CD14-positive monocyte (primary cell): ENCODE data around the gene FAM117A. TPM values are rescaled to one million over a fixed set of nuclear protein-coding genes. Genes with fewer than 3 reads are reported as not detected.

Experiments
- DNase-seq, 3 donors: peaks; one replicate each; pipeline ENCODE4 v3.0.0-alpha.2; 2011 to 2022
- H2AFZ ChIP-seq: 2 replicates; pipeline ENCODE4 v1.6.0; 2012; ENCODE audit warnings: mild to moderate bottlenecking, low read depth, low read length, inconsistent platforms; ENCODE audit not compliant: insufficient read depth, poor library complexity, severe bottlenecking
- H3K27ac ChIP-seq, 2 donors: 1 replicate in 1 of 2; 2 replicates in 1 of 2; pipeline ENCODE4 v1.5.1; 2012 to 2013; ENCODE audit warnings: low read length in 2 of 2, control low read depth in 1 of 2, inconsistent platforms in 1 of 2, low read depth in 1 of 2, mild to moderate bottlenecking in 1 of 2
- H3K27me3 ChIP-seq, 2 donors: one replicate each; pipeline versions ENCODE4 v1.6.0 to v1.6.1; 2011 to 2013; ENCODE audit warnings: low read length in 2 of 2; ENCODE audit not compliant: control insufficient read depth in 2 of 2, insufficient read depth in 2 of 2
- H3K36me3 ChIP-seq, 2 donors: replicated peaks in 1 of 2; 1 replicate in 1 of 2; 2 replicates in 1 of 2; pipeline versions ENCODE4 v1.5.1 to v1.6.1; 2012 to 2013; ENCODE audit warnings: low read length in 2 of 2, control low read depth in 1 of 2, inconsistent platforms in 1 of 2, mild to moderate bottlenecking in 1 of 2; ENCODE audit not compliant: insufficient read depth in 2 of 2, control insufficient read depth in 1 of 2
- H3K4me1 ChIP-seq, 2 donors: 1 replicate in 1 of 2; 2 replicates in 1 of 2; pipeline versions ENCODE4 v1.5.1 to v1.6.1; 2012 to 2013; ENCODE audit warnings: low read length in 2 of 2, control low read depth in 1 of 2, inconsistent platforms in 1 of 2, mild to moderate bottlenecking in 1 of 2, moderate library complexity in 1 of 2; ENCODE audit not compliant: insufficient read depth in 2 of 2, control insufficient read depth in 1 of 2
- H3K4me2 ChIP-seq: replicated peaks from 2 replicates; pipeline ENCODE3; 2012; ENCODE audit warnings: low read length, moderate library complexity, mild to moderate bottlenecking; ENCODE audit not compliant: poor library complexity, severe bottlenecking; ENCODE audit errors: extremely low read depth
- H3K4me3 ChIP-seq, 3 experiments: fragments of 200-600 bp in 1 of 3; sonication (generic) in 1 of 3; replicated peaks in 1 of 3; 1 replicate in 2 of 3; 2 replicates in 1 of 3; pipeline ENCODE4 v1.5.1; 2011 to 2013; ENCODE audit warnings: low read length in 3 of 3, mild to moderate bottlenecking in 3 of 3, control low read depth in 2 of 3, low read depth in 2 of 3, inconsistent platforms in 1 of 3, moderate library complexity in 1 of 3
- H3K79me2 ChIP-seq: 2 replicates; pipeline ENCODE4 v1.6.0; 2012; ENCODE audit warnings: mild to moderate bottlenecking, control low read depth, inconsistent platforms, low read length, moderate library complexity; ENCODE audit not compliant: insufficient read depth
- H3K9ac ChIP-seq: 2 replicates; pipeline ENCODE4 v1.6.0; 2017; ENCODE audit warnings: low read length, mild to moderate bottlenecking; ENCODE audit not compliant: insufficient read depth, poor library complexity, severe bottlenecking
- H3K9me3 ChIP-seq, 2 donors: replicated peaks in 1 of 2; 1 replicate in 1 of 2; 2 replicates in 1 of 2; pipeline versions ENCODE4 v1.5.1 to v1.6.1; 2012 to 2013; ENCODE audit warnings: low read length in 2 of 2, control low read depth in 1 of 2; ENCODE audit not compliant: control insufficient read depth in 1 of 2, insufficient read depth in 1 of 2
- H4K20me1 ChIP-seq: 2 replicates; pipeline ENCODE4 v1.6.0; 2012; ENCODE audit warnings: mild to moderate bottlenecking, low read length, control low read depth, moderate library complexity; ENCODE audit not compliant: insufficient read depth
- H3K27ac Mint-ChIP-seq, 7 donors: one replicate each; pipeline ENCODE4 v1.8.0; 2020; ENCODE audit warnings: mild to moderate bottlenecking in 7 of 7, mixed read lengths in 7 of 7, moderate library complexity in 6 of 7, inconsistent platforms in 2 of 7
- H3K27me3 Mint-ChIP-seq, 3 donors: one replicate each; pipeline ENCODE4 v1.8.0; 2021 to 2022; ENCODE audit warnings: low read depth in 3 of 3, mild to moderate bottlenecking in 3 of 3, mixed read lengths in 3 of 3, moderate library complexity in 3 of 3, inconsistent platforms in 1 of 3
- H3K36me3 Mint-ChIP-seq, 2 donors: one replicate each; pipeline ENCODE4 v1.8.0; 2020; ENCODE audit warnings: mixed read lengths in 2 of 2, inconsistent platforms in 1 of 2, mild to moderate bottlenecking in 1 of 2
- H3K4me1 Mint-ChIP-seq: one replicate; pipeline ENCODE4 v1.8.0; 2020; ENCODE audit warnings: mild to moderate bottlenecking, mixed read lengths
- H3K4me3 Mint-ChIP-seq, 2 donors: one replicate each; pipeline ENCODE4 v1.8.0; 2020; ENCODE audit warnings: mild to moderate bottlenecking in 2 of 2, mixed read lengths in 2 of 2, moderate library complexity in 1 of 2
- H3K9me3 Mint-ChIP-seq, 7 donors: one replicate each; pipeline ENCODE4 v1.8.0; 2020 to 2022; ENCODE audit warnings: mixed read lengths in 7 of 7, mild to moderate bottlenecking in 6 of 7, moderate library complexity in 6 of 7, inconsistent platforms in 2 of 7
- WGBS: methylation state at CpG from one replicate; pipeline ENCODE4 v1.1.5; 2013; ENCODE audit warnings: missing lambda C conversion rate; ENCODE audit not compliant: insufficient coverage; 5-methylcytosine and 5-hydroxymethylcytosine counted together
- intact Hi-C, 2 donors: fragments of 100-400 bp; cut with micrococcal nuclease; formaldehyde crosslinking; loops; one replicate each; pipeline versions ENCODE4 v1.15.0 to v1.15.1; 2023
- polyA plus RNA-seq, 3 donors: library from polyadenylated mRNA; depleted of rRNA in 1 of 3; unstranded in 2 of 3; stranded (reverse) in 1 of 3; fragments of 300-500 nt in 2 of 3; fragments of >200 nt in 1 of 3; fragmentation: Illumina TruSeq in 2 of 3; gene quantifications; 1 replicate in 2 of 3; 2 replicates in 1 of 3; pipeline ENCODE4 v1.2.3, GENCODE V29; 2012 to 2021
- TF ChIP-seq, protein P1 (sequence below): fragments of 200-600 bp; IDR thresholded peaks from one replicate; pipeline ENCODE4 v1.8.0; 2022; ENCODE audit warnings: antibody characterized with exemption, mild to moderate bottlenecking

The FAM117A gene
- polyA plus RNA-seq, 3 donors: 11.8 to 34.9 (median 17.9) TPM

DNA sequence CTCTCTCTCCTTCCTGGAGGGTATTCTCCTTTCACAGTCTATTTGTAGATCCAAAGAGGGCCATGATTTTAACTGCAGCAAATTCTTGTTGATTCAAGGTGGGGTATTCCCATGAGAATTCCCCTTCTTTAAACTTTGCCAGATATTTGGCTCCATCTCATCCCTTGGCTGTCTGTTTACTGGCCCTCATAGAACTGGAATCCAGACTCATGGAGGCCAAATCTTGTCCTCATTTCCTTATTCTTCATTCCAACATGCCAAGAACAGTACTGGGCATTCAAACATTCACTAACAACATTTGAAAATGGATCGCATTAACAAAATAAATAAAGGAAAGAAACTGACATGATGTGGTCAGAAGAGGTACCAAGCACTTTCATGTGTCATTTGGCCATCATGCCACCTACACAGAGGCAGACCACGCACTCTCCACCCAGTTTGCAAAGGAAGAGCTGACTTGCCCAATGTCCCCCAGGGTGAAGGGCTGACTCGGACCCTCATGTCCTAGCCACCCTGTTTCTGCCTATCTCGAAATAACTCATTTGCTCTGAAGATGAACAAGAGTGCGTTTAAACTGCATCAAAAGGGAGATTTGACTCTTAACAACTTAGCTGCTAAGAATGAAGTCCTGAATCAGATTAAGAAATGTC, 33.0 kb downstream of the FAM117A start:
- Histone ChIP-seq H3K27me3 (no peaks in the 10 kb centered on the region), H3K4me2 (no peak overlapping the region), H3K27ac (peak overlapping the region in 1 of 2 donors; percentile 29), H3K79me2 (peaks cover 80% of the 10 kb centered on the region), H3K9ac (no peak overlapping the region), H4K20me1 (no peaks in the 10 kb centered on the region), H3K4me3 (no peak overlapping the region), H2AFZ (no peak overlapping the region), H3K9me3 (no peaks in the 10 kb centered on the region), H3K36me3 (peaks cover 8 to 31% of the 10 kb centered on the region in 2 donors), H3K4me1 (peaks cover 36 to 54% of the 10 kb centered on the region in 2 donors)
- intact Hi-C loops: no loop called here
- TF ChIP-seq, protein P1, sequence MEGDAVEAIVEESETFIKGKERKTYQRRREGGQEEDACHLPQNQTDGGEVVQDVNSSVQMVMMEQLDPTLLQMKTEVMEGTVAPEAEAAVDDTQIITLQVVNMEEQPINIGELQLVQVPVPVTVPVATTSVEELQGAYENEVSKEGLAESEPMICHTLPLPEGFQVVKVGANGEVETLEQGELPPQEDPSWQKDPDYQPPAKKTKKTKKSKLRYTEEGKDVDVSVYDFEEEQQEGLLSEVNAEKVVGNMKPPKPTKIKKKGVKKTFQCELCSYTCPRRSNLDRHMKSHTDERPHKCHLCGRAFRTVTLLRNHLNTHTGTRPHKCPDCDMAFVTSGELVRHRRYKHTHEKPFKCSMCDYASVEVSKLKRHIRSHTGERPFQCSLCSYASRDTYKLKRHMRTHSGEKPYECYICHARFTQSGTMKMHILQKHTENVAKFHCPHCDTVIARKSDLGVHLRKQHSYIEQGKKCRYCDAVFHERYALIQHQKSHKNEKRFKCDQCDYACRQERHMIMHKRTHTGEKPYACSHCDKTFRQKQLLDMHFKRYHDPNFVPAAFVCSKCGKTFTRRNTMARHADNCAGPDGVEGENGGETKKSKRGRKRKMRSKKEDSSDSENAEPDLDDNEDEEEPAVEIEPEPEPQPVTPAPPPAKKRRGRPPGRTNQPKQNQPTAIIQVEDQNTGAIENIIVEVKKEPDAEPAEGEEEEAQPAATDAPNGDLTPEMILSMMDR: no peak
- WGBS: no CpG with 5 or more reads among the region's 5 CpGs
- no peak overlapping the region for H3K27ac Mint-ChIP-seq
- H3K4me3 Mint-ChIP-seq: no peak overlapping the region
- peaks cover 23 to 43% of the 10 kb centered on the region in 2 donors for H3K36me3 Mint-ChIP-seq
- H3K9me3 Mint-ChIP-seq: peaks cover 0 to 2% (median 0%) of the 10 kb centered on the region in 7 donors
- H3K27me3 Mint-ChIP-seq: no peaks in the 10 kb centered on the region
- peaks cover 63% of the 10 kb centered on the region for H3K4me1 Mint-ChIP-seq
- no peak for DNase-seq

GRCh38 chr17:49730078-49730784, 33.7 kb downstream of the FAM117A start:
- peaks cover 61% of the 10 kb centered on the region for H3K4me1 Mint-ChIP-seq
- Histone ChIP-seq H3K36me3 (peaks cover 10 to 37% of the 10 kb centered on the region in 2 donors), H2AFZ (no peak overlapping the region), H3K9me3 (no peaks in the 10 kb centered on the region), H3K4me2 (no peak overlapping the region), H3K4me1 (peaks cover 32 to 47% of the 10 kb centered on the region in 2 donors), H3K9ac (no peak overlapping the region), H3K79me2 (peaks cover 80% of the 10 kb centered on the region), H4K20me1 (no peaks in the 10 kb centered on the region), H3K27ac (peak overlapping the region in 1 of 2 donors; percentile 29), H3K27me3 (no peaks in the 10 kb centered on the region), H3K4me3 (no peak overlapping the region)
- WGBS: 77% methylated on average over 4 of the region's 4 CpGs
- TF ChIP-seq, protein P1: no peak
- intact Hi-C loops: no loop called here
- H3K36me3 Mint-ChIP-seq: peaks cover 30 to 50% of the 10 kb centered on the region in 2 donors
- H3K4me3 Mint-ChIP-seq: no peak overlapping the region
- no peak for DNase-seq
- H3K27ac Mint-ChIP-seq: peak overlapping the region in 3 of 7 donors; percentile 72 to 80 (median 75)
- peaks cover 0 to 6% (median 0%) of the 10 kb centered on the region in 7 donors for H3K9me3 Mint-ChIP-seq
- no peaks in the 10 kb centered on the region for H3K27me3 Mint-ChIP-seq
